ENCODE results near the gene HOXD3.

Gene HOXD3

DNA sequence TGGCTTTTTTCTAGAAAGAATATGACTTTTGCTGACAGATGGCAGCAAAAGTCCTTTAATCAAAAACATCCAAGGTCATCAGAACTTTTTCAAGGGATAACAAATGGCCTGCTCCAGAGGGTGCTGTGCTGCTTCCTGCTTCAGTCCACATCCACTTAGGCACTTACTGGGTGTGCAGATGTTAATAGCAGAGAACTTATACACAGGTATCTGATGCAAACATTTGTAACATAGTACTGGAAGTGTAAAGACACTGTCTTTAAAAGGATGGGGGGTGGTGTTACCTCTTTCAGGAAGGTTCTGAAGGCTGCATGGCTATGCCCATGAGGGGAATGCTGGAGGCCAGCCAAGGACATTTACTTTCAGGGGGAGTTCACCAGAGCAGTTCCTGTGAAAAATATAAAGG is 22.1 kb upstream of the HOXD3 start:
- DNase-seq = no peak

DNA sequence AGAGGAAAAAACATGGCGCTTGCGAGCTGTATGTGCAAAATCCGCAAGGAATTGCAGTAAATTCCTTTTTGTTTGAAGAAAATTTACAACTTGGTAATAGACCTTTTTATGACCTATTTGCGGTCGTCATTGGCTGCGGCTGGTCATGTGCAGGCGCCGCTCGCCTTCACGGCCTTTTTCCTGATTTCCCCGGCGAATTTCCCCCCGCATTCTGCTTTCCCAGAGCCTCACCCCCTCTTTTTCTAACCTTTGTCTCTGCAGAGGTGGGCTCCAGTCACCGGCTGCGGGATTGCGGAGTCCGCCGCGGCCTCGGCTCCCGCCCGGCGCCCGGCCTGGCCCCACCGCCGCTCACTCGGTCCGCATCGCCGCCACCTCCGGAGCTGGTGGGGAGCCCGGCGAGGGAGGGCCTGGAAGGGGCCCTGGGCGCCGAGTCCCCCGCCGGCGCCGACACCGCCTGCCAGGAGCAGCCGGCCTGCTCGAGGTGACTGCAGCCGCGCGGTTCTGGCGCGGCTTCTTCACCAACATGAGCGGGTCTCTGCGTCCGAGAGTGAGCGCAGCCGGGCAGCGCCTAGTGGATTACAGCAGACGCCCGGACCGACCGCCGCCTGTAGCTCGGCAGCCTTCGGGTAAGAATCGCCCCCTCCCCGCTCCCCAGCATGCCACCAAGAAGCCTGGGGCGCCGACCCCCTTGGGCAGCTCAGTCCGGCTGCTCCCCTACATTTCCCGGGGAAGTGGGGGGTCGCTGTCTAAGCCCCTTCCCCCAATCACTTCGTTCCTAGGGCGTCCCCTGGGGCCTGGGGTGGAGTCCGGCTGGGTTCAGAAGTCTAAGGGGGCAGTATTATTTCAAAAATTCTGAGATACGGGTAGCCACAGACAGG is 20.5 kb upstream of the HOXD3 start:
- DNase-seq = peak; percentile 36

DNA sequence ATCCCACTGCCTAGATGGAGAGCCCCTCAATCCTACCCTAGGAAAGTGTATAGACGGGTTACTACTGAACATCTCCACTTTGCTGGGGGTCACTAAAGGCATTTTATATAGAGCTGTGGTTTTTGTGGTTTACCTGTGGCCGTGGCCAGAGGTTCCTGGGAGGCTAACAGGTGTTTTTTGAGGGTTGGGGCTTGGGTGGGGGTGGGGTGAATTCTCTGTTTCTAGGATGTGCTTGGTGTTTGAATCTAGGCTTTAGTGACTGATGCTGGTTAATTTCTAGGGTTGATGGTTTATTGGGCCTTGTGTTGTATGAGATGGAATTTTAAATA is 19.9 kb upstream of the HOXD3 start:
- DNase-seq = no peak

DNA sequence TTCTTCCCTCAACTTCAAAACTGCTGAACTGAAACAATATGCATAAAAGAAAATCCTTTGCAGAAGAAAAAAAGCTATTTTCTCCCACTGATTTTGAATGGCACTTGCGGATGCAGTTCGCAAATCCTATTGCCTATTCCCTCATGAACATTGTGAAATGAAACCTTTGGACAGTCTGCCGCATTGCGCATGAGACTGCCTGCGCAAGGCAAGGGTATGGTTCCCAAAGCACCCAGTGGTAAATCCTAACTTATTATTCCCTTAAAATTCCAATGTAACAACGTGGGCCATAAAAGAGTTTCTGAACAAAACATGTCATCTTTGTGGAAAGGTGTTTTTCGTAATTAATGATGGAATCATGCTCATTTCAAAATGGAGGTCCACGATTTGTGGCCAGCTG is 19.2 kb upstream of the HOXD3 start:
- no peak for DNase-seq

DNA sequence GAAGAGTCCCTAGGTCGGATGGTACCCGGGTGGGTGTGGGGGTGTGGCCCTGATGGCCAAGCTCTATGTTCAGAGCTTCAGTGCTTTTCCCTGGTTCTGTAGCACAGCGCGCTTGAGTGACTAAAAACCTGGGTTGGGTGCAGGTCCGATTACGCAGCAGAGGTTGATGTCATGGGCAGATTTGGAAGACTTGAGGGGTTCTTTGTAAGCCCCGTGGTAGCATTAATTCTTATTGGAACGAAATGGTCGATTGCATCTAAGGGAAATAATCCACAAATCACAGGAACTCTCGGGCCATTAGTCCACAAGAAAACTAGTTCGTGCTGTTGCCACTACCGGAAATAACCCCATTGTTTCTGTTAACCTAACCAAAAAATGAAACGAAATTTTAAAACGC is 18.6 kb upstream of the HOXD3 start:
- no peak for DNase-seq

DNA sequence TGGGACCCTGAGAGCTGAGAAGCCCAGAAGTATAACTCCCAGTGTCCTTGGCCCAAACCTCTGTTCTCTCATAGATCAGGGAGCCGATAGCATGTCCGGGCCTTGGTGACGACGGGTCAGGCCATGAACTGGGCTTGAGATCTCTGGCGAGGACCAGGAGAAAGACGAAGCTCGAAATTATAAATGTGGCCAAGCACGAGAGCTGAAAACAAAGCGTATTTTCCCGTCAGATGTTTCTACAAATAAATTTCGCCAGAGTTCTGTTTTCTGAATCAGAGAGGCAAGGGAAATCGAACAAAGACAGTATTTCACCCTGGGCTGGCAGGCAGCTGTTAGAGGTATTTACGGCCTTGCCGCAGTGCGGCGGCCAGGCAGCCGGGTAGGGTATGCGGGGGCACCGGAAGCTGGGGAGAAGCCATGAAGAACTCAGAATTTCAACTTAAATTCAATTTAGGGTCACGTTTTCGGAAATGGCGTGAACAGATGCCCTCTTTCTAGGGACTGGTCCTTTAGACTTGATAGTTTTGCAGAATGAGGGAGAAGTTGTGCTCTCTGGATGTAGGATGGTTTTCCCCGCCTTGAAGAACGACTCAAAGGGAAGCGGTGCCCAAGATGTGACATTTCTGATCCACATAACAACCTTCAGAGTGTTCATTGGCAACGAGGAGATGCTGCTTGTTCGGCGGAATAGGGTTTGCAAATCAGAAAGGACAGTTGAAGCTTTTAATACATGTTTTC is 18.0 kb upstream of the HOXD3 start:
- DNase-seq = no peak

DNA sequence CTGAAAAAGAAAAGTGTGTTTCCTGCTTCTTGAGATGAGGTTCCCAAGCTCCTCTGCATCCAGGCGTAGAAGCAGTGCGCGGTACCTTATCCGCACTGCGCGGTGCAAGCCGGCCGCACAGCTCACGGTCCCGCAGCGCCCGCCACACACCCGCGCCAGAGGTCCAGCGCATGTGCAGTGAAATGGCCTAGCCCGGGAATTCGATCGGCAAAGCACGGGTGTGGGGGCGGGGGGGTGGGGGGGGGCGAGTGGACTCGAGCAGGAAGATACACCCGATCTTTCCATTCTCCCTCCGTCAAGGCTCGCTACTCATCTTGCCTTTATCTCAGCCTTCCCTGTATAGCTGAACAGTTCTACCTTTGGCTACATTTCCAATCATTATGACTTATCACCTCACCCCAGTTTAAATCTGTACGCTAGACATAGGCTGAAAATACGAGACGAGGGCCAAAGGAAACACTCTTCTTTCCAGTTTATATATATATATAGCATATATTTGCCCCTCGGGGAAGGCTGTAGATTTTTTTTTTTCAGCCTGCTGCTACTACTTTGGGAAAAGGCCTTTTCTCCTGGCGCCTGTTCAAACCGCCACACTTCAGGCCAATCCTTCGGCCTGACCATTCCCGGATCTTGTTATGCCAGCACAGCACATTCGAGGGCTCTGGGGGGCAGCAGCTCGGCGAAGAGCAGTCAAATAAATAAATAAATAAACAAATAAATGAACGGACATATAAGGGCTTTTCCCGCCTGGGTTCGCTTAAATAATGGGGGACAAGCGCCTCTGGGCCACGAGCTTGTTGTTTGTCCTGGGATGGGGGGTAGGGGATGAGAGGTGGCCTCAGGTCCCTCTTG is 17.2 kb upstream of the HOXD3 start:
- no peak for DNase-seq

DNA sequence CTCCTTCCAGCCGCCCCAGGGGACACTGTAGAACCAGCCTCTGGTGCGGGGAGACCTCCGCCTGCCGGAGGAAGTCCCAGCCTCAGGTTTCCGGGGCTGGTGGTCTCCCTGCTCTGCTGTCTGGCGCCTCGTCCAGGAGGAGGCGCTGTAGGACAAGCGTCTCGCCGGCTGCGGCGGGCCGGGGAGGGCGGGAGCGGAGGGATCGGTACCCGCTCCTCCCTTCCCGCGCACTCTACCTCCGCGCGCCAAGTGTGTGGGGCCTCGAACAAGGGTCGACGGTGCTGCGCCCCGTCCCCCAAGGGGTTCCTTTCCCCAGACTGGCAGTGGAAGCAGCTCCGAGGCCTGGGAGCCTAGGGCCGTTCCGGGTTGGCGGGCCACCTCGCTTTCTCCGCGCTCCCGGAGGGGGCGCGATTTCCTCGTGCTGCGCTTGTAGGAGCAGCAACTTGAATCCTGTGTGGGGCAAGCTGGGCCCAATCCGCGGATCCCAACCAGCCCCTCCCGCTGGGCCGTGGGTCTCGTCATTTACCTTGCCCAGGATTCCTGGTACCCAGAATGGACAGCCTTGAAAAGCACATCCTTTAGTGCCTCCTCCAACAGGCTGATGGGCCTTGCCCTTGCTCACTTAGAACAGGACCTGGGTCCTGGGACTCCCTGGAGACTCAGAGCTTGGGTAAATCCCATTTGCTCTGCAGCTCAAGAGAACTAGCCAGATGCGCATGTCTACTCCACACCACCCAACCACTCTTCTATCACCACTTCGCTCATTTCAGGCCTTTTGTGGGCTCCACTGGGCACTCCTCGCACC is 16.4 kb upstream of the HOXD3 start:
- peak; percentile 82 for DNase-seq

DNA sequence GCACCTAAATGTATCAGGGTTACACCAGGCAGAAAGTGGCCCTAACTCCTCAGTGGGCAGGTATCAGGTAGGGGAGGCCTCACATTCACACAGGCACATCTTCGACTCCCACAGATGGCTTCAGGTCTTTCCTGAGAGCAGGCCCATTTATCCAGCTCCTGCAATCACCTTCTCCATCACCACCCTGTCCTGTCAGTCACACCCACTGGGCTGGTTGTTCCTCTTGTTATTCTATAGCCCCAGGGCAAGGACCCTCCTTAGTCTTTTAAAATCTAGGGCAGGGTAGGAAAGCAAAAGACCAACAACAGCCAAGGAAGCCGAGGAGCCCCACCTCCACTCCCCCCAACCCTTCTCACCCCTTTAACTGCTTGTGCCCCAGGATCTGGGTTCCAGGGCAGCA is 14.8 kb upstream of the HOXD3 start:
- no peak for DNase-seq

DNA sequence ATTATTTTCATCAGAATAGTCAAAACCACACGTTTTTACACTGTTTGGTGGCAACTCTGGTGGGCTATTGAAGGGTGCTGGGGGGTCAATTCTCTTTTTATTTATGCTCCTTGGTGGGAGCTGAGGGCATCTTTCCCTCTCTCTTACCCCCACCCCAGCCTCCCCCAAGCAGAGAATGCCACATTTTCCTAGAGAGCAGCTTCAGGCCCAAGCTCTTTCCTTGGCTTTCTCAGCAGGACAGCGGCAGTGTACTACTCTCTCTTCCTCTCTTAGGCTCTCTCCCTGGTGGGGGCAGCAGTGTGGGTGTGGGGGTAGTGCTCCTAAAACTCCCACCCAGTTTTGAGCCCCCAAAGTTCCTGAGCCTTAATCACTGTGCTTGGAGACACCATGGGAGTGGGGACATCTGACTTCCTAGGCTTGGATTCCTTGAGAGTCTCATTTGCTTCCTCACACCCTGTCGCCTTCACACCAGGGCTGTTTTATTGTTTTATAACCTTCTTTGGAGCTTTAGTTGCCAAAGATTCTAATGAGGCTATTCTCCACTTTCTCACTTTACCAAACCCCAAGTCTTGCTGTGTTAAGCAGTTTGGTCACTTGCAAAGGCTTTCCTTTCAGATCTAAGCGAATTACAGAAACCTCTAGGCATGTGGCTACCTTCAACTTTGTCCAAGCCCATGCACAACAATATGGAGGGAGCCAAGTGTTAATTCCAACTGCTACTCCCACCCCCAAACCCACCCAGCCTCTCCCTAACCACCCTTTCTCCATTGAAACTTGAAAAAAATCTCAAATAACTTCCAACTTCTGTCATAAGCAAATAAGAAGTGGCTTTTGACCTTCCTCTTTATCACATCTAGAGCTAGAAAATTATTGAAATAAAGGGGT is 11.8 kb upstream of the HOXD3 start:
- DNase-seq = no peak

DNA sequence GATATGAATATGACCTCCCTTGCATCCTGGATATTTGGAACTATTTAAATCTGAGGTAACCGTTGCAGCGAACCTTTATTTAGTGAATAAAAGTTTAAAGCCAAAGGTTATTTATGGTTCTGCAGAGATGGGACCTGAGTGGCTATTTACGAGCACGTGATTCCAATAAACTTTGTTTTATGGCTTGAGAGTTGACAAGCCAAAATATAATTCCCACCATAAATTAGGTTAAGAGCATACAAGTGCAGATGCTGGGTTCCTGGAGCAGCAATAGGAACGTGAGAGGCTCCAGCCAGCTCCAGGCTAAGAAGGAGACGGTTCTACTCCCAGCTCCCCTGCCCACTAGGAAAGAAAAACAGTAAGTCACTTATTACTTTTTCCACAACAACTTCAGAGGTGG is 11.0 kb upstream of the HOXD3 start:
- DNase-seq = no peak

DNA sequence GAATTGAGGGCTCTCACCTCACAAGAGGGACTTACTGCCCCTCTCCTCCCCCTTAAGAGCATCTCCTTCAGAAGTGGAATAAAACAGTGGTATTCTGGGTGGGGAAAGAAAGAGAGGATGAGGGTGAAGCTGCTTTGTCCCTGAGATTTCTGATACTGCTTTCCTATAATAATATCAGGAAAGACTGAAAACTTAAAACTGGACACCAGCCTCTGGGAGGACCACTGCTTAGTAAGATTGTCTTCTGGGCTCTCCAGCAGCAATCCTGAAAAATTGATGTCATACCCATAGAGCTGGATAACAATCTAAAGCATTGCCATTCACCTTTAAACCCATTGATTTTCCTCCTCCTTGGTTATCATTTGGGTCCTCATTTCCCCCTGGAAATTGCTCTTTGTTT is 10.5 kb upstream of the HOXD3 start:
- DNase-seq = no peak

DNA sequence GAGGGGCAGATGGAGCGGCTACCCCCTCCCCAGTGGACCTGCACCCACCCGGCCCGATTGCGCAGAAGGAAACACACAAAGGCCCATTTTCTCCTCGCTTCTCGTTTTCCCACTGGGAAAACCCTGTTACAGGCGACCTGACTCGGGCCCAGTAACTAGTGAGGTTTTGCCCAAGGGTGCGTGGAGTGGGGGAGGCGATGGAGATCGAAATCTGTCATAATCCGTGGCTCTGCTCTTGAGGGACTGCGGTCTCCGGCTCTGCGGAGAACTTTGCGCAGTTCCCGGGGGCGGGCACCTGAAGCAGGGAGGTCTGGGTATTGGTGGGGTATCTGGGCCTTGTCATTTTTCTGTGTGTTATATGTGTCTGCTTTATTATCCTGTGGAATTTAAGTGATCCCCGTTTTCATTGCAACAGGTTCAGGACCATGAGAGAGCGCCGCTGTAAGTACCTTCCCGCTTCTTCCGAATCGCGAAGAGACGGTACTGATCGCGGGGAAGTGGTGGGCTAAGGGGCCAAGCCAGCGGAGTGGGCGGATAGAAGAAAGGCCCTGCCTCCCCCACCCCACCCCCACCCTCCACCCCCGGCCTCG is 9.8 kb upstream of the HOXD3 start:
- DNase-seq = no peak

DNA sequence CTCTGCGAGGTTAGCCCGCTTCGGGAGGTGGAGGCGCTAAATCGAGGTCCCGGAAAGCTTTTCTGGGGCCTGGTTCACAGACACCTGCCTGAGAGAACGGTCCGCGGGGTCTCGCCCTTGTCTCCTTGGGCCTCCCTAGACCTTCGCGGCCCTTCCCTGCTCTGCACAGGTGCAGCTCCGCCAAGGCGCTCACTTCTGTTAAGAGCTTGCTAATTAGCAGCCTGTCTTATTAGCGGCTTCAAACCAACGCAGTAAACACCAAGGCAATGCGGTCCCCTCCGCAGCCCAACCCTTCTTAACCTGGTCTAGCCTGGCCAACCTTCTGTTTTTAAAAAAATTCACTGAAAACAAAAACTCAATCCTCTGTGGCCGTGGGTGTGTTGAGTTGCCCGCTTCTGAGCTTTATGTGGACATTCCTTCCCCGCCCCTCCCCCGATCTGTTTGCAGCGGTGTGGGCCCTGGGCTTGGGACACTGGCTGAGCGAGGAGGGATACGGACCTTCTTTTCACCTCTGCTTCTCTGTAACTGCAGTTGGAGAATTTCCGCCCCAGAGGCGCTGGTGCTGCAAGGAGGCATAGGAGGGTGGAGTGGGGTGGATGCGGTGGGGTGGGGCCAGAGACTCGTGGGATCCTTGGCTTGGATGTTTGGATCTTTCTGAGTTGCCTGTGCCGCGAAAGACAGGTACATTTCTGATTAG is 9.2 kb upstream of the HOXD3 start:
- DNase-seq = no peak

DNA sequence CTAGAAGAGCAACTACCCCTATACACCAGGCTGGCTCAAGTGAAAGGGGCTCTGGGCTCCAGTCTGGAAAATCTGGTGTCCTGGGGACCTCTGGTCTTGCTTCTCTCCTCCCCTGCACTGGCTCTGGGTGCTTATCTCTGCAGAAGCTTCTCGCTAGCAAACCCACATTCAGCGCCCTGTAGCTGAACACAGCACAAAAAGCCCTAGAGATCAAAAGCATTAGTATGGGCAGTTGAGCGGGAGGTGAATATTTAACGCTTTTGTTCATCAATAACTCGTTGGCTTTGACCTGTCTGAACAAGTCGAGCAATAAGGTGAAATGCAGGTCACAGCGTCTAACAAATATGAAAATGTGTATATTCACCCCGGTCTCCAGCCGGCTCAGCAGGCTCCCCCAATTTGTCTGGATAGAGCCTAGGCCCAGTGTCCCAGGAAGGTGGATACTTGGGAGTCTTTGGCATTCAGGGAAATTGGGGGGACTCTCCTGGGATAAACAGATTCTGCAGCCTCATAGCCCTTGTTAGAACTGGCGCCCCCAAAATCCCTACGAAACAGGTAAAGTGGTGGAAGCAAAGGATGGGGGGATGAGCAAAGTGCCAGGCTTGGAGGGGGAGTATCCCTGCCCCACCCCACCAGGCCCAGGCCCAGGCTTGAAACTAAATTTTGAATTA is 8.2 kb upstream of the HOXD3 start:
- DNase-seq = no peak

DNA sequence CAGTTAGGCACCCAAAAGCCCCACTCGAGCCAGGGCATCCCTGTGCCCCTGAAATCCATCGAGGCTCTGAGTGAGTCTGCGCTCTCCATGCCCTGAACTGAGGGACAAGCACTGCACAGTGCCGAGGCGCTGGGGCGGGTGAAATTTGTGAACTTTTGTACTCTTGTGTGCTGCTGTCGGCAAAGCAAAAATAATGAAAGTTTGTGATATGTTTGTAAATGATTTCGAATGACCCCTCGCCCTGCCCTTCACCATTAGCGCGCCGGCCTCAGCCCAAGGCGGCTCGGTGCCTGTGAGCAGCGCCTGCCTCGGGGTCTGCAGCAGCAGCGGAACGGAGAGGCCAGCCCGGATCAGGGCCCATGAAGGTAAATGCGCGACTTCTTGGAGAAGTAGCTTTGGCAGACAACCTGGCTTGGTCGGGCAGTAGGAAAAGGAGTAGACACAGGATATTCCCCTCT is 7.6 kb upstream of the HOXD3 start:
- no peak for DNase-seq

DNA sequence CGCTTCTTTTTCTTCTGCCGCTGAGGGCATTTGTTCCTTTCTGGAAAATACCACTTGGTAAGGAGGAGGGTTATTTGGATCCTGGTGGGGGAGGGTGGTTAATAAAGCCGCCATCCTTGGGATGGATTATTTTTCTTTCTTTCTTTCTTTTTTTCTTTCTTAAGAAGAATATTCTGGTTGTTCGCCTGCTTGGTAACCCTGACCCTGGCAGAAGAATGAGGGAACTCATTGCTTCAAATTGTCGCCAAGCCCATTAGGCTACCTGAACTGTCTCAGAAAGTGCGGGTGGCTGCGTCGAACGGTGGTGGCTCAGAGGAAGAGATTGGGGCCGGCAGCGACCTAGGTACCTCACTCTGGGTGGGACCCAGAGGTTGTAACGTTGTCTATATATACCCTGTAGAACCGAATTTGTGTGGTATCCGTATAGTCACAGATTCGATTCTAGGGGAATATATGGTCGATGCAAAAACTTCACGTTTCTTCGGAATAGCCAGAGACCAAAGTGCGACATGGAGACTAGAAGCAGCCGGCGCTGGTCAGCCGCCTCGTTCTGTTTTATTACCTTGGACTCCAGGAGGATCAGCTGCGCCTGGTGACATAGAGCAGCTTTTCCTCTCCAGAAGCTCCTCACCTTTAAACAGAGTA is 7.0 kb upstream of the HOXD3 start:
- DNase-seq = no peak

DNA sequence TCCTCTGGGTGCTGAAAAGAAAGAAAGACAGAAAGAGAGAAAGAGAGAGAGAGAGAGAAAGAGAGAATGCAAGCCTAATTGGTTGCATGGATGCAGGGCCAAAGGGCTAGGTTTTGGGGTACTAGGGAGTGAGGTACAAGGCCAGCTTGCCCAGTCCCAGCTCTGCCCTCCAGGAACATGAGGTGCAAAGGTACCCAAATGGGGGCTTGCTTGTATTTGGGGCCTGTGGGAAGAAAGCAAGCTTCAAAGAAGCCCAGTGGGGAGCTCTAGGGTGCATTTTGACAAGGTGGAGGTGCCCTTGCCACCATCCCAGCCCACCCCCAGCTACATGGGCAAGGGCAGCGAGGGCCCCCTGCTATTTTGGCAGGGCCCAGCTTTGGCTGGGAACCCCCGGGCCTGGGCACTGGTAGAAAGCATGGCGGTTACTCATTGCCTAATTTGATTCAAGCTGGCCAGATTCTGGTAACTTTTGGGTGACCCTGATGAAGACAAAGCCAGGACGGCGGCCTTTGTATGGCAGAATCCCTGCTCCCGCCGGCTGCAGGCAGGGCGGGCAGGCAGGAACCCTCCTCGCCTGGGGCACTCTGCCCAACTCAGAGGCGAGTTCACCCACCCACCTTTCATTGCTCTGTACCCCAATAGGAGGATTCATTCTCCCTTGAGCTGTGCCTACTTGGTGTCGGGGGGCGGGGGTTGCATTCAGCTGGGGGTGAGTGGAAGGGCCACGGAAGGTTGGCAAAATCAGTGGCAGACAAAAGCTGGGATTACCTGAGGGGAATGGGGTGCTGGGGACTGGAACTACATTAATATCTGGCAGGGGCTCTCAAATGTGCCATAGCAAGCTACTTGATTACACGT is 6.3 kb upstream of the HOXD3 start:
- no peak for DNase-seq
